Liver (tissue), 3 donors: Measurements from ENCODE around the gene SPAG16.

Experiments
- JUND ChIP-seq, 2 donors: IDR thresholded peaks; 2 replicates each; pipeline ENCODE4 v1.6.1; 2016; ENCODE audit warnings: antibody characterized with exemption in 2 of 2
- MAX ChIP-seq: IDR thresholded peaks from 2 replicates; pipeline ENCODE4 v1.6.1; 2016; ENCODE audit warnings: antibody characterized with exemption
- RAD21 ChIP-seq, 2 donors: IDR thresholded peaks; 2 replicates each; pipeline ENCODE4 v1.6.1; 2016; ENCODE audit warnings: antibody characterized with exemption in 2 of 2, mild to moderate bottlenecking in 2 of 2
- YY1 ChIP-seq: IDR thresholded peaks from 2 replicates; pipeline ENCODE4 v1.6.1; 2016; ENCODE audit warnings: antibody characterized with exemption, mild to moderate bottlenecking
- TF ChIP-seq, protein P1 (sequence below): IDR thresholded peaks from 2 replicates; pipeline ENCODE4 v1.6.1; 2016; ENCODE audit warnings: antibody characterized with exemption, mild to moderate bottlenecking
- TF ChIP-seq, protein P2 (sequence below): fragments of 150-350 bp; IDR thresholded peaks from 2 replicates; pipeline ENCODE4 v1.5.1; 2017; ENCODE audit warnings: improper control_type of control experiment, low read depth, low read length; ENCODE audit not compliant: missing input control
- TF ChIP-seq, protein P3 (sequence below): IDR thresholded peaks from 2 replicates; pipeline ENCODE4 v1.6.1; 2016; ENCODE audit warnings: antibody characterized with exemption
- donor health status: healthy.
- donor health status: healthy.

DNA sequence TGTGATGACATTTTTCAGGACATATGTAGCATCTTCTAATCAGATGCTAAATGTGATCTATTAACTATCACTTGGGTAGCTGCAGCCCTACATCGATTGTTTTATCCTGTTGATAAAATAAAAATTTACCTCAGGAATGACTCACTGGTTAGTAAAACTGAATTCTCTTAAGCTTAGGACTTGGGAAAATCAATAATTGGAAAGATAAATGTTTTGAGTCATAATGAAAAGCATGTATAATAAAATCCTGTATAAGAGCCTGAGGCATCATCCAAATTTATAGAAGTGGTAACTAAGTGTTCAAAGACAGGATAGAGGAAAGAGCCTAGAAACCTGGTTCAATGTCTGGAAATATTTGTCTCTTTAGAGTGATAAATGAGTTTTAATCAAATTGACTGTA, 958.5 kb downstream of the SPAG16 start:
- TF ChIP-seq, protein P1, sequence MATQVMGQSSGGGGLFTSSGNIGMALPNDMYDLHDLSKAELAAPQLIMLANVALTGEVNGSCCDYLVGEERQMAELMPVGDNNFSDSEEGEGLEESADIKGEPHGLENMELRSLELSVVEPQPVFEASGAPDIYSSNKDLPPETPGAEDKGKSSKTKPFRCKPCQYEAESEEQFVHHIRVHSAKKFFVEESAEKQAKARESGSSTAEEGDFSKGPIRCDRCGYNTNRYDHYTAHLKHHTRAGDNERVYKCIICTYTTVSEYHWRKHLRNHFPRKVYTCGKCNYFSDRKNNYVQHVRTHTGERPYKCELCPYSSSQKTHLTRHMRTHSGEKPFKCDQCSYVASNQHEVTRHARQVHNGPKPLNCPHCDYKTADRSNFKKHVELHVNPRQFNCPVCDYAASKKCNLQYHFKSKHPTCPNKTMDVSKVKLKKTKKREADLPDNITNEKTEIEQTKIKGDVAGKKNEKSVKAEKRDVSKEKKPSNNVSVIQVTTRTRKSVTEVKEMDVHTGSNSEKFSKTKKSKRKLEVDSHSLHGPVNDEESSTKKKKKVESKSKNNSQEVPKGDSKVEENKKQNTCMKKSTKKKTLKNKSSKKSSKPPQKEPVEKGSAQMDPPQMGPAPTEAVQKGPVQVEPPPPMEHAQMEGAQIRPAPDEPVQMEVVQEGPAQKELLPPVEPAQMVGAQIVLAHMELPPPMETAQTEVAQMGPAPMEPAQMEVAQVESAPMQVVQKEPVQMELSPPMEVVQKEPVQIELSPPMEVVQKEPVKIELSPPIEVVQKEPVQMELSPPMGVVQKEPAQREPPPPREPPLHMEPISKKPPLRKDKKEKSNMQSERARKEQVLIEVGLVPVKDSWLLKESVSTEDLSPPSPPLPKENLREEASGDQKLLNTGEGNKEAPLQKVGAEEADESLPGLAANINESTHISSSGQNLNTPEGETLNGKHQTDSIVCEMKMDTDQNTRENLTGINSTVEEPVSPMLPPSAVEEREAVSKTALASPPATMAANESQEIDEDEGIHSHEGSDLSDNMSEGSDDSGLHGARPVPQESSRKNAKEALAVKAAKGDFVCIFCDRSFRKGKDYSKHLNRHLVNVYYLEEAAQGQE, result no peak
- TF ChIP-seq, protein P2, sequence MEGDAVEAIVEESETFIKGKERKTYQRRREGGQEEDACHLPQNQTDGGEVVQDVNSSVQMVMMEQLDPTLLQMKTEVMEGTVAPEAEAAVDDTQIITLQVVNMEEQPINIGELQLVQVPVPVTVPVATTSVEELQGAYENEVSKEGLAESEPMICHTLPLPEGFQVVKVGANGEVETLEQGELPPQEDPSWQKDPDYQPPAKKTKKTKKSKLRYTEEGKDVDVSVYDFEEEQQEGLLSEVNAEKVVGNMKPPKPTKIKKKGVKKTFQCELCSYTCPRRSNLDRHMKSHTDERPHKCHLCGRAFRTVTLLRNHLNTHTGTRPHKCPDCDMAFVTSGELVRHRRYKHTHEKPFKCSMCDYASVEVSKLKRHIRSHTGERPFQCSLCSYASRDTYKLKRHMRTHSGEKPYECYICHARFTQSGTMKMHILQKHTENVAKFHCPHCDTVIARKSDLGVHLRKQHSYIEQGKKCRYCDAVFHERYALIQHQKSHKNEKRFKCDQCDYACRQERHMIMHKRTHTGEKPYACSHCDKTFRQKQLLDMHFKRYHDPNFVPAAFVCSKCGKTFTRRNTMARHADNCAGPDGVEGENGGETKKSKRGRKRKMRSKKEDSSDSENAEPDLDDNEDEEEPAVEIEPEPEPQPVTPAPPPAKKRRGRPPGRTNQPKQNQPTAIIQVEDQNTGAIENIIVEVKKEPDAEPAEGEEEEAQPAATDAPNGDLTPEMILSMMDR, result no peak
- TF ChIP-seq, protein P3, sequence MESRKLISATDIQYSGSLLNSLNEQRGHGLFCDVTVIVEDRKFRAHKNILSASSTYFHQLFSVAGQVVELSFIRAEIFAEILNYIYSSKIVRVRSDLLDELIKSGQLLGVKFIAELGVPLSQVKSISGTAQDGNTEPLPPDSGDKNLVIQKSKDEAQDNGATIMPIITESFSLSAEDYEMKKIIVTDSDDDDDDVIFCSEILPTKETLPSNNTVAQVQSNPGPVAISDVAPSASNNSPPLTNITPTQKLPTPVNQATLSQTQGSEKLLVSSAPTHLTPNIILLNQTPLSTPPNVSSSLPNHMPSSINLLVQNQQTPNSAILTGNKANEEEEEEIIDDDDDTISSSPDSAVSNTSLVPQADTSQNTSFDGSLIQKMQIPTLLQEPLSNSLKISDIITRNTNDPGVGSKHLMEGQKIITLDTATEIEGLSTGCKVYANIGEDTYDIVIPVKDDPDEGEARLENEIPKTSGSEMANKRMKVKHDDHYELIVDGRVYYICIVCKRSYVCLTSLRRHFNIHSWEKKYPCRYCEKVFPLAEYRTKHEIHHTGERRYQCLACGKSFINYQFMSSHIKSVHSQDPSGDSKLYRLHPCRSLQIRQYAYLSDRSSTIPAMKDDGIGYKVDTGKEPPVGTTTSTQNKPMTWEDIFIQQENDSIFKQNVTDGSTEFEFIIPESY, result no peak
- TF ChIP-seq YY1, result no peak
- TF ChIP-seq MAX, result no peak
- TF ChIP-seq RAD21 (IDR thresholded peaks at IDR 0.05), result no peak
- no peak for TF ChIP-seq JUND (IDR thresholded peaks at IDR 0.05)
